DMS53 treated with DMSO at 0.1 percent for 48 hours (cell line): ENCODE data around the gene RAD51D.
"Not testable (repeated sequence)": the region's sequence is repeated elsewhere in the genome, so short reads cannot be mapped to it uniquely, and the experiment has no call there.

Experiments
- DNase-seq: peaks from one replicate; lab custom pipeline; 2025; ENCODE audit not compliant: unreplicated experiment; lab: John Stamatoyannopoulos, UW

The RAD51D gene

GRCh38 chr17:35095741-35096140, 23.9 kb downstream of the RAD51D start:
- DNase-seq: no peak

- DNase-seq: no peak
Measured at GRCh38 chr17:35094902-35095301, 24.8 kb downstream of the RAD51D start.

GRCh38 chr17:35090707-35091106, 29.0 kb downstream of the RAD51D start:
- DNase-seq: not testable (repeated sequence)

- peak; percentile 47 for DNase-seq
Measured at GRCh38 chr17:35089586-35090296, 29.9 kb downstream of the RAD51D start.

GRCh38 chr17:35088881-35089585, 30.6 kb downstream of the RAD51D start:
- peak; percentile 53 for DNase-seq

- peak; percentile 35 for DNase-seq
Measured at GRCh38 chr17:35088356-35088880, 31.2 kb downstream of the RAD51D start.

GRCh38 chr17:35087731-35088355, 31.8 kb downstream of the RAD51D start:
- peak; percentile 35 for DNase-seq

- DNase-seq: no peak
Measured at GRCh38 chr17:35086931-35087573, 32.6 kb downstream of the RAD51D start.

GRCh38 chr17:35086164-35086563, 33.5 kb downstream of the RAD51D start:
- no peak for DNase-seq

- no peak for DNase-seq
Measured at GRCh38 chr17:35084987-35085386, 34.7 kb downstream of the RAD51D start.

- DNase-seq: no peak
Measured at GRCh38 chr17:35083071-35083470, 36.6 kb downstream of the RAD51D start.

- DNase-seq: no peak
Measured at GRCh38 chr17:35082073-35082657, 37.5 kb downstream of the RAD51D start.

GRCh38 chr17:35081638-35082037, 38.0 kb downstream of the RAD51D start:
- DNase-seq: no peak

- DNase-seq: no peak
Measured at GRCh38 chr17:35080536-35080935, 39.1 kb downstream of the RAD51D start.

GRCh38 chr17:35079547-35080423, 39.9 kb downstream of the RAD51D start:
- no peak for DNase-seq

- no peak for DNase-seq
Measured at GRCh38 chr17:35076874-35077273, 42.8 kb downstream of the RAD51D start.

GRCh38 chr17:35074711-35075707, 44.7 kb downstream of the RAD51D start:
- DNase-seq: no peak

- DNase-seq: no peak
Measured at GRCh38 chr17:35073991-35074627, 45.6 kb downstream of the RAD51D start.
